DMS53 treated with DMSO at 0.1 percent for 48 hours (cell line): ENCODE measurements around the gene GALNT2.

Experiments used
- DNase-seq: peaks from one replicate; lab custom pipeline; 2025; ENCODE audit not compliant: unreplicated experiment; lab: John Stamatoyannopoulos, UW

GALNT2 gene

GRCh38 chr1:230249695-230250480 lies 182.8 kb downstream of the GALNT2 start:
- DNase-seq = no peak

GRCh38 chr1:230250666-230251065 lies 183.6 kb downstream of the GALNT2 start:
- DNase-seq = no peak

- DNase-seq = no peak
These were observed 184.7 kb downstream of the GALNT2 start for GRCh38 chr1:230251644-230252191.

- DNase-seq = no peak
These were observed 186.1 kb downstream of the GALNT2 start for GRCh38 chr1:230253150-230253549.

- no peak for DNase-seq
These were observed 187.2 kb downstream of the GALNT2 start for GRCh38 chr1:230254265-230254664.

- no peak for DNase-seq
These were observed 188.1 kb downstream of the GALNT2 start for GRCh38 chr1:230255116-230255515.

GRCh38 chr1:230255991-230256390 lies 189.0 kb downstream of the GALNT2 start:
- DNase-seq = no peak

GRCh38 chr1:230256896-230257295 lies 189.9 kb downstream of the GALNT2 start:
- no peak for DNase-seq

GRCh38 chr1:230259621-230260020 lies 192.6 kb downstream of the GALNT2 start:
- DNase-seq = no peak

- DNase-seq = no peak
These were observed 193.8 kb downstream of the GALNT2 start for GRCh38 chr1:230260831-230261230.

GRCh38 chr1:230261928-230262650 lies 195.1 kb downstream of the GALNT2 start:
- no peak for DNase-seq

- no peak for DNase-seq
These were observed 196.0 kb downstream of the GALNT2 start for GRCh38 chr1:230262867-230263567.

- DNase-seq = no peak
These were observed 196.6 kb downstream of the GALNT2 start for GRCh38 chr1:230263568-230264195.

GRCh38 chr1:230264342-230264741 lies 197.3 kb downstream of the GALNT2 start:
- DNase-seq = no peak

- no peak for DNase-seq
These were observed 198.4 kb downstream of the GALNT2 start for GRCh38 chr1:230265200-230266115.

GRCh38 chr1:230266456-230266855 lies 199.4 kb downstream of the GALNT2 start:
- no peak for DNase-seq

GRCh38 chr1:230267338-230268065 lies 200.5 kb downstream of the GALNT2 start:
- peak; percentile 72 for DNase-seq

- DNase-seq = peak; percentile 79
These were observed 201.5 kb downstream of the GALNT2 start for GRCh38 chr1:230268371-230269170.

- DNase-seq = no peak
These were observed 203.1 kb downstream of the GALNT2 start for GRCh38 chr1:230270185-230270558.
